SH-SY5Y (cell line): ENCODE measurements around the gene RSU1.

Source experiments
- GATA2 ChIP-seq: IDR thresholded peaks from 2 replicates; pipeline ENCODE4 v1.6.1; 2011; ENCODE audit warnings: mild to moderate bottlenecking, low read depth, low read length
- GATA3 ChIP-seq: IDR thresholded peaks from 2 replicates; pipeline ENCODE4 v1.6.1; 2011; ENCODE audit warnings: low read depth, mild to moderate bottlenecking, low read length, moderate library complexity

The RSU1 gene

GRCh38 chr10:16748749-16749148 lies 68.5 kb downstream of the RSU1 start:
- TF ChIP-seq GATA2 (no peak), GATA3 (no peak)

GRCh38 chr10:16746856-16747255 lies 70.4 kb downstream of the RSU1 start:
- TF ChIP-seq GATA2 (no peak), GATA3 (no peak)

- TF ChIP-seq GATA3 = no peak
- no peak for TF ChIP-seq GATA2
These were observed 72.2 kb downstream of the RSU1 start for GRCh38 chr10:16745061-16745460.

GRCh38 chr10:16742165-16742960 lies 74.9 kb downstream of the RSU1 start:
- no peak for TF ChIP-seq GATA3
- no peak for TF ChIP-seq GATA2

- TF ChIP-seq GATA2 (no peak), GATA3 (no peak)
These were observed 75.7 kb downstream of the RSU1 start for GRCh38 chr10:16741540-16741939.

- TF ChIP-seq GATA3 (no peak), GATA2 (no peak)
These were observed 79.8 kb downstream of the RSU1 start for GRCh38 chr10:16737420-16737819.

GRCh38 chr10:16735671-16736070 lies 81.6 kb downstream of the RSU1 start:
- TF ChIP-seq GATA2 (no peak), GATA3 (no peak)

GRCh38 chr10:16732376-16732775 lies 84.8 kb downstream of the RSU1 start:
- no peak for TF ChIP-seq GATA3
- TF ChIP-seq GATA2 = no peak

GRCh38 chr10:16728266-16728665 lies 89.0 kb downstream of the RSU1 start:
- no peak for TF ChIP-seq GATA3

- TF ChIP-seq GATA3 (no peak), GATA2 (no peak)
These were observed 89.6 kb downstream of the RSU1 start for GRCh38 chr10:16727666-16728065.

- TF ChIP-seq GATA2 (no peak), GATA3 (no peak)
These were observed 92.7 kb downstream of the RSU1 start for GRCh38 chr10:16724509-16724908.

GRCh38 chr10:16720812-16721211 lies 96.4 kb downstream of the RSU1 start:
- TF ChIP-seq GATA3 (no peak), GATA2 (no peak)

GRCh38 chr10:16717622-16718395 lies 99.4 kb downstream of the RSU1 start:
- TF ChIP-seq GATA3 (no peak), GATA2 (no peak)

- no peak for TF ChIP-seq GATA3
- TF ChIP-seq GATA2 = no peak
These were observed 101.2 kb downstream of the RSU1 start for GRCh38 chr10:16716051-16716450.

GRCh38 chr10:16713290-16713689 lies 103.9 kb downstream of the RSU1 start:
- no peak for TF ChIP-seq GATA3
- no peak for TF ChIP-seq GATA2
